Mucosa of rectum (tissue), 2 donors: ENCODE results near the gene ZSCAN10.

Experiments
- H3K27ac ChIP-seq, 2 donors: one replicate each; pipeline ENCODE4 v1.7.0; 2013; ENCODE audit warnings: inconsistent platforms in 2 of 2, low read depth in 2 of 2, low read length in 2 of 2
- H3K27me3 ChIP-seq, 2 donors: one replicate each; pipeline ENCODE4 v1.7.0; 2013; ENCODE audit warnings: low read length in 2 of 2; ENCODE audit not compliant: control insufficient read depth in 2 of 2, insufficient read depth in 2 of 2
- H3K36me3 ChIP-seq, 2 donors: one replicate each; pipeline ENCODE4 v1.7.0; 2013; ENCODE audit warnings: low read length in 2 of 2; ENCODE audit not compliant: control insufficient read depth in 2 of 2, insufficient read depth in 2 of 2
- H3K4me1 ChIP-seq, 2 donors: one replicate each; pipeline ENCODE4 v1.7.0; 2013; ENCODE audit warnings: low read length in 2 of 2, mild to moderate bottlenecking in 1 of 2; ENCODE audit not compliant: control insufficient read depth in 2 of 2, insufficient read depth in 2 of 2
- H3K4me3 ChIP-seq, 2 donors: one replicate each; pipeline ENCODE4 v1.7.0; 2013; ENCODE audit warnings: low read length in 2 of 2
- H3K9ac ChIP-seq, 2 donors: one replicate each; pipeline ENCODE4 v1.7.0; 2013; ENCODE audit warnings: low read length in 2 of 2, low read depth in 1 of 2, mild to moderate bottlenecking in 1 of 2
- H3K9me3 ChIP-seq, 2 donors: one replicate each; pipeline ENCODE4 v1.7.0; 2013; ENCODE audit warnings: low read length in 2 of 2; ENCODE audit not compliant: control insufficient read depth in 2 of 2
- donor health status: healthy.
- donor health status: Normal muscosa, but diverticular disease.

ZSCAN10 gene

DNA sequence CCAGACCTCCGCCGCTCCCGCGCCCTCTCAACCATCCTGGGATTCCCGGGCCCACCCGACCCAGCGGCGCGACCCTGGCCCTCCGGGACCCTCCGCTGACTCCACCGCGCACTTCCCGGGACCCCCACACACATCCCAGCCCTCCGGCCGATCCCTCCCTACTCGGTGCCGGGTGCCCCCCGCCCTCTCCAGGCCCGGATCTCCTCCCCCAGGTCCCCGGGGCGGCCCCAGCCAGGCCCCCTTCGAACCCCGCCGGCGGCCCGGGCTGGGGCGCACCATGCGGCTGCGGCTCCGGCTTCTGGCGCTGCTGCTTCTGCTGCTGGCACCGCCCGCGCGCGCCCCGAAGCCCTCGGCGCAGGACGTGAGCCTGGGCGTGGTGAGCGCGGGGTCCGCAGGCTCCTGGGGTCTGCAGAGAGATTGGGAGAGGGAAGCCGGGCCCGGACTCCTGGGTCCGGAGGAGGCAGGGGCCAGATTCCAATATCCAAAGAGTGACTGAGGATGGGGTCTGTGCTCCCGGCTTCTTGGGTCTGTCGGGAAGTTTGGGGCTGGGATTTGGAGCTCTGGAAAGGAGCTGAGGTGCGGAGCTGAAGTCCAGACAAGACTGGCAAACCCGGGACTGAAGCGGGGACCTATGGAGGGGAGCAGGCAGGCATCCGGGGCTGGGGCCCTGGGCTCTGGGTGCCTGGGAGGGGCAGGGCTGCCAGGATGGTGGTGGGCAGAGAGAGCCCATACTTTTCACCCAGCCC is 52.3 kb downstream of the ZSCAN10 start:
- H3K4me3 ChIP-seq: peak overlapping the region in 1 of 2 donors; percentile 31
- H3K27me3 ChIP-seq: peaks cover 25 to 50% of the 10 kb centered on the region in 2 donors
- peaks cover 0 to 6% of the 10 kb centered on the region in 2 donors for H3K4me1 ChIP-seq
- no peaks in the 10 kb centered on the region for H3K9me3 ChIP-seq
- no peaks in the 10 kb centered on the region for H3K36me3 ChIP-seq
- peak overlapping the region in 1 of 2 donors; percentile 32 for H3K27ac ChIP-seq
- peak overlapping the region in 1 of 2 donors; percentile 12 for H3K9ac ChIP-seq

DNA sequence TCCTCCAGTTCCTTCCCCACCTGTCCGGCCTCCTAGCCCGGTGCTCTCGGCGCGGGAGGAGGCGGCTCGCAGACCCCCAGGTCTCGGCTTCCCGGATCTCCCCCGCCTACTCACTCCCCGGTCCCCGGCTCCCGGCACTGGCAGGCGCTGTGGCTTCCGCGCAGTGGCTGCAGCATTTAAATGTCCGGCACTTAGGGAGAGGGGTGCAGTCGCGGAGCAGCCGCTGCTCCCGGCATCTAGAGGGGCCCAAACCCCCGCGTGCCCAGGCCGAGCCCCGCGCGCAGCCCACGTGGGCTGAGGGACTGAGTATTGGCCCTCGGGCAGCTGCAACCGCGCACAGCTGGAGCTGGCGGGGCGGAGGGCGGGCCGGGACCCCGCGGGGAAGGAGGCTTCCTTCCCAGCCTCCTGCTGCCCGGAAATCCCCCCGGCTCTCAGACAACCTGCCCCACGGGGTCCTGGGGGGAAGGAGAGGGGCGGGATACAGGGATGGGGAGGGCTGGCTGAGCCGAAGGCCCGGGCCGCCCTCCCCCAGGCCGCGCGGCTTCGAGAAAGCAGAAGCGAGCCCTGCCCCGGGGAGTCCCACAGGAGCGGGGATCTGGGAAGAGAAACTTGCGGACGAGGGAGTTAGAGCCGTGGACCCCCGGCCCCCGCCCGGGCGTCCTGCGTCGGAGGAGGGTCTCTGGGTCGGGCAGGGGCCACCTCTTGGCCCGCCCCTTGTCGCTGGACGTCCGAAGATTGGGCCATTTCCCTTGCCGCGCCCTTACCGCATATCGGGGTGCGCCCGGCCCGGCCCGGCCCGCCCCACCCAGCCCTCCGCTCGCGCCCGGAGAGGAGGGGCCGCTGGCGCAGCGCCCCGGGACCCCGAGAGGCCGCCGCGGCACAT is 53.1 kb downstream of the ZSCAN10 start, which contains the start of gene MMP25:
Gene MMP25 (plus strand): TSS at position 804 of the 883 bp plus-strand sequence. CDS start 357 bp downstream, outside the sequence.
- H3K36me3 ChIP-seq: no peaks in the 10 kb centered on the region
- peak within 1 kb of the TSS in 1 of 2 donors; percentile 32 for H3K27ac ChIP-seq
- no peaks in the 10 kb centered on the region for H3K9me3 ChIP-seq
- peak within 1 kb of the TSS; percentile 27 to 62 for H3K4me3 ChIP-seq
- H3K4me1 ChIP-seq: peaks cover 0 to 6% of the 10 kb centered on the region in 2 donors
- peaks cover 25 to 50% of the 10 kb centered on the region in 2 donors for H3K27me3 ChIP-seq
- H3K9ac ChIP-seq: peak within 1 kb of the TSS in 1 of 2 donors; percentile 43

- Histone ChIP-seq H3K9me3 (no peaks in the 10 kb centered on the region), H3K36me3 (no peaks in the 10 kb centered on the region), H3K4me1 (peaks cover 0 to 6% of the 10 kb centered on the region in 2 donors), H3K4me3 (no peak overlapping the region), H3K27ac (no peak overlapping the region), H3K9ac (no peak overlapping the region), H3K27me3 (peaks cover 26 to 49% of the 10 kb centered on the region in 2 donors)
These were observed 54.4 kb downstream of the ZSCAN10 start for GRCh38 chr16:3044708-3045107.

DNA sequence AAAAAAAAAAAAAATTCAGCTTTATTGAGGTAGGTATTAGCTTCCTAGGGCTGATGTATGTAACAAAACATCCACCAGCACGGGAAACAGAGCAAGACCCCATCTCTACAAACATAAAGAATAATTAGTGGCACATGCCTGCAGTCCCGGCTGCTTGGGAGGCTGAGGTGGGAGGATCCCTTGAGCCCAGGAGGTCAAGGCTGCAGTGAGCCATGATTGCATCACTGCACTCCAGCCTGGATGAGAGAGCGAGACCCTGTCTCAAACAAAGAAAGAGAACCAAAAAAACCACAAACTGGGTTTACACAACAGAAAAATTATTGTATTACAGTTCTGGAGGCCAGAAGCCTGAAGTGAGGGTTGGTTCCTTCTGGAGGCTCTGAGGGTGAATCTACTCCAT is 56.7 kb downstream of the ZSCAN10 start:
- no peak overlapping the region for H3K4me3 ChIP-seq
- H3K4me1 ChIP-seq: peaks cover 13 to 24% of the 10 kb centered on the region in 2 donors
- H3K27ac ChIP-seq: no peak overlapping the region
- no peaks in the 10 kb centered on the region for H3K36me3 ChIP-seq
- H3K9ac ChIP-seq: no peak overlapping the region
- peaks cover 23 to 42% of the 10 kb centered on the region in 2 donors for H3K27me3 ChIP-seq
- no peaks in the 10 kb centered on the region for H3K9me3 ChIP-seq

GRCh38 chr16:3038896-3039295 is 60.2 kb downstream of the ZSCAN10 start:
- peak overlapping the region in 1 of 2 donors; percentile 68 for H3K9ac ChIP-seq
- H3K27me3 ChIP-seq: peaks cover 23 to 25% of the 10 kb centered on the region in 2 donors
- no peaks in the 10 kb centered on the region for H3K36me3 ChIP-seq
- peak overlapping the region; percentile 76 to 91 for H3K27ac ChIP-seq
- peaks cover 22 to 28% of the 10 kb centered on the region in 2 donors for H3K4me1 ChIP-seq
- no peaks in the 10 kb centered on the region for H3K9me3 ChIP-seq
- H3K4me3 ChIP-seq: peak overlapping the region; percentile 31 to 55
